ENCODE data around the gene MLLT1. TPM values are rescaled to one million over a fixed set of nuclear protein-coding genes. Genes with fewer than 3 reads are reported as not detected.

MLLT1 gene
- total RNA-seq, 1 experiment from 2014 or later = 29.0 TPM

DNA sequence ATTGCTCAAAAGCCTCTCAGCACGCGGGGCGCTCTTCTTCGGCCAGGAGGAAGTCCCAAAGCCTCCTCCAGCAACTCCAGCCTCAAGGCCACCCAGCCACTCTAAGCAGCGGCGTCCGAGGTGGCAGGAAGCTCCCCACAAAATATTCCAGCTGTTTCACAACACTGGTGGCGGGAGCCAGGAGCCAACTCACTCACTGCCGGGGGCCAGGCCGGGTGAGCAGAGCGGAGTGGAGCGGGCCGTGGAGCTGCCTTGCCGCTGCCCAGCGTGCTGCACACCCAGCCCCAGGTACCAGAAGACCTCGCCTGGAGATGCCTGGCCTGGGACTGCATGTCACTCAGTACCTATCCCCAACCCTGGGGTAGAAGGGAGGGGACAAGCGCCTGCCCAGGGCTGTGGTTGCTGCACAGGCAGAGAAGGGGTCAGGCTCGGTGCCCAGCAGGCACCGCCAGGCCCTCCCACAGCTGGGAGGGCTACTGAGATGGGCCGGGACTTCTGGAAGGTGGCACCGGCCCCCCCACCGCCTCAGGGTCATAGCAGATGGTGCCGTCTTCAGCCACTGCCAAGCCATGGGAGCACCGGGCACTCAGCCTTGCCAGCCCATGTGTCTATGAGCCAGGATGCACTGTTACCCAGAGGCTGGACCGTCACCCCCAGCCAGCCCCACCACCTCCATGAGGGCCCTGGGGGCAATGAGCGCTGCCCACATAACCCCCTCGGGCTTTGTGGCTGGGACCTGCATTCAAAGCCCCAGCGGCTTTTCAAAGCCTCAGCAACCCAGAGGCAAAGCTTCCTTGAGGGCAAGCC, 59.2 kb downstream of the MLLT1 start:
- Histone ChIP-seq H3F3A (ENCODE audit: low read length, unreplicated experiment) (no peaks in the 10 kb centered on the region), H3K79me2 (ENCODE audit: low read length) (no peaks in the 10 kb centered on the region), H3K4me1 (ENCODE audit: insufficient read depth, low read length) (no peaks in the 10 kb centered on the region; the same call in 1 of the 2 replicates), H3K9me3 (ENCODE audit: low read length) (no peaks in the 10 kb centered on the region), H3K27me3 (ENCODE audit: low read length) (no peaks in the 10 kb centered on the region), H4K20me1 (ENCODE audit: low read length) (peaks cover 8% of the 10 kb centered on the region; the same call in 1 of the 2 replicates), H2AFZ (ENCODE audit: low read length) (no peak overlapping the region), H3K36me3 (ENCODE audit: low read depth, low read length) (peaks cover 8% of the 10 kb centered on the region; the same call in 1 of the 2 replicates), H3K9me2 (replicated peaks; ENCODE audit: low read length) (no peaks in the 10 kb centered on the region), H3K27ac (ENCODE audit: low read length) (no peak overlapping the region), H3K4me3 (ENCODE audit: low read length) (no peak overlapping the region), H3K9ac (ENCODE audit: low read length) (no peak overlapping the region), H3K4me2 (ENCODE audit: low read length) (no peak overlapping the region)
- CTCF ChIA-PET = interaction anchor here (0.6 to 0.7 kb wide), 2 partner anchors 133 to 141 kb away, joined by 3 read pairs; no protein-coding TSS in a partner anchor
- DNase-seq (no peak), ATAC-seq (no peak)
- POLR2A ChIA-PET (ENCODE audit: unreplicated experiment) = no interaction called here
- BruUV-seq (replicated peaks) = no TSS peak
- intact Hi-C loops (cut with micrococcal nuclease) = no loop called here
- no peak for TF ChIP-seq EZH2phosphoT487 (IDR thresholded peaks at IDR 0.05; ENCODE audit: borderline replicate concordance, low read length)
- TF ChIP-seq EZH2 (IDR thresholded peaks at IDR 0.05; ENCODE audit: low read length, unreplicated experiment) = no peak
- TF ChIP-seq, protein P1, sequence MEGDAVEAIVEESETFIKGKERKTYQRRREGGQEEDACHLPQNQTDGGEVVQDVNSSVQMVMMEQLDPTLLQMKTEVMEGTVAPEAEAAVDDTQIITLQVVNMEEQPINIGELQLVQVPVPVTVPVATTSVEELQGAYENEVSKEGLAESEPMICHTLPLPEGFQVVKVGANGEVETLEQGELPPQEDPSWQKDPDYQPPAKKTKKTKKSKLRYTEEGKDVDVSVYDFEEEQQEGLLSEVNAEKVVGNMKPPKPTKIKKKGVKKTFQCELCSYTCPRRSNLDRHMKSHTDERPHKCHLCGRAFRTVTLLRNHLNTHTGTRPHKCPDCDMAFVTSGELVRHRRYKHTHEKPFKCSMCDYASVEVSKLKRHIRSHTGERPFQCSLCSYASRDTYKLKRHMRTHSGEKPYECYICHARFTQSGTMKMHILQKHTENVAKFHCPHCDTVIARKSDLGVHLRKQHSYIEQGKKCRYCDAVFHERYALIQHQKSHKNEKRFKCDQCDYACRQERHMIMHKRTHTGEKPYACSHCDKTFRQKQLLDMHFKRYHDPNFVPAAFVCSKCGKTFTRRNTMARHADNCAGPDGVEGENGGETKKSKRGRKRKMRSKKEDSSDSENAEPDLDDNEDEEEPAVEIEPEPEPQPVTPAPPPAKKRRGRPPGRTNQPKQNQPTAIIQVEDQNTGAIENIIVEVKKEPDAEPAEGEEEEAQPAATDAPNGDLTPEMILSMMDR (conservative IDR thresholded peaks at IDR 0.05; ENCODE audit: low read depth, low read length) = no peak

DNA sequence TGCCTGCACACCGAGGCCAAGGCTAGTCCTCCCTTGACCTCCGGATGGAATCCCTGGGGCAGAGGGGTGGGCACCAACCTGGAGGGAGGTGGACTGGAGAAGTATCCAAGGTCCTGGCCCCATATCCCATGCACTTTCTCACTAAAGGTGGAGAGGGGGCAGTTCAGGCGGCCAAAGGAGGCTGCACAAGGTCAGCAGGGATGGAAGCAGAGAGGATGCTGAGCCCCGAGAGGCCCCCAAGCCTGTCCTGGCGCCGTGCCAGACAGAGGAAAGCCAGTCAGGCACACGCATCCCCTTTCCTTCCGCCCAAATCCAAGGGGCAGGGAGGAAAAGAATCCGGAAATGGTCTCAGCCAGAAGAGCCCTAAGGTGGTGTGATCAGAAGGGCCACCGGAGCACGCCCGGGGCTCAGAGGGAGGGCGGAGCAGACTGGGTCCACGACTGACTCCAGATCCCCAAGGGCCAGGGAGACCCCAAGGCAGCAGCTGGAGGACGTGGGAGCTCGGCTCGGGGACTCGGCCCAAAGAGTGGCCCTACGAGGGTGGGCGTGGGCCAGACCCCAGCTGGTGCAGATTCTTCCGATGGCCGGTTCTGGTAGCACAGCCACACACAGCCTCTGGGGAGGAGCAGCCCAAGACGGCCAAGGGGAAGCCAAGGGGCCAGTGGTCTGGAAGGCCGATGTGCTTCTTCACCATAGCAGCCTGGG, 60.0 kb downstream of the MLLT1 start:
- Histone ChIP-seq H2AFZ (ENCODE audit: low read length) (no peak overlapping the region), H3K4me3 (ENCODE audit: low read length) (no peak overlapping the region), H3F3A (ENCODE audit: low read length, unreplicated experiment) (no peaks in the 10 kb centered on the region), H4K20me1 (ENCODE audit: low read length) (peaks cover 8% of the 10 kb centered on the region; the same call in 1 of the 2 replicates), H3K9me3 (ENCODE audit: low read length) (no peaks in the 10 kb centered on the region), H3K4me1 (ENCODE audit: insufficient read depth, low read length) (no peaks in the 10 kb centered on the region; the same call in 1 of the 2 replicates), H3K9me2 (replicated peaks; ENCODE audit: low read length) (no peaks in the 10 kb centered on the region), H3K36me3 (ENCODE audit: low read depth, low read length) (peaks cover 8% of the 10 kb centered on the region; the same call in 1 of the 2 replicates), H3K79me2 (ENCODE audit: low read length) (no peaks in the 10 kb centered on the region), H3K27ac (ENCODE audit: low read length) (no peak overlapping the region), H3K9ac (ENCODE audit: low read length) (no peak overlapping the region), H3K27me3 (ENCODE audit: low read length) (no peaks in the 10 kb centered on the region), H3K4me2 (ENCODE audit: low read length) (no peak overlapping the region)
- no TSS peak for BruUV-seq (replicated peaks)
- intact Hi-C loops (cut with micrococcal nuclease) = loop anchor here (2.0 to 5.0 kb wide), 3 partner anchors 53 to 135 kb away; no protein-coding TSS in a partner anchor
- no peak for DNase-seq
- ChIA-PET CTCF (interaction anchor here (0.7 kb wide), 1 partner anchor 142 kb away, joined by 3 read pairs; no protein-coding TSS in a partner anchor), POLR2A (ENCODE audit: unreplicated experiment) (no interaction called here)
- ATAC-seq = no peak
- TF ChIP-seq EZH2phosphoT487 (IDR thresholded peaks at IDR 0.05; ENCODE audit: borderline replicate concordance, low read length) = no peak
- no peak for TF ChIP-seq EZH2 (IDR thresholded peaks at IDR 0.05; ENCODE audit: low read length, unreplicated experiment)
- TF ChIP-seq, protein P1 (conservative IDR thresholded peaks at IDR 0.05; ENCODE audit: low read depth, low read length) = no peak

All from PC-3 (cell line).